Hematopoietic multipotent progenitor cell treated with erythropoietin and hydrocortisone succinate and interleukin-3 and kit ligand, for 17 days (in vitro differentiated cells): ENCODE data around the gene SAA1.
"Not testable (repeated sequence)": the region's sequence is repeated elsewhere in the genome, so short reads cannot be mapped to it uniquely, and the experiment has no call there.

ENCODE experiments used
- DNase-seq: peaks from one replicate; pipeline ENCODE4 v3.0.0-alpha.2; 2015; ENCODE audit warnings: low spot score

The SAA1 gene

GRCh38 chr11:18259259-18259658 is 6.8 kb upstream of the SAA1 start:
- no peak for DNase-seq

DNA sequence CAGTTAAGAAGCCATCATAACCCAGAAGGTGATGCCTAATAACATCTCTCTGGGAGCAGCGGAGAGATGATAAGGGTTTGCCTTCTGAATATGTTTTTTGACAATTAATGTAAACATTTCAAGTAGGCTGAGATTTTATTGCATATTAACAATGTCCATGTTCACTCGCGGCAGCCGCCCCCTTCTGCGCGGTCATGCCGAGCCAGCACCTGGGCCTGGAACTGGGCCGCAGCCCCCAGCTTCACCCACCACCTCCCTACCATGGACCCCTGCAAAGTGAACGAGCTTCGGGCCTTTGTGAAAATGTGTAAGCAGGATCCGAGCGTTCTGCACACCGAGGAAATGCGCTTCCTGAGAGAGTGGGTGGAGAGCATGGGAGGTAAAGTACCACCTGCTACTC is 4.3 kb upstream of the SAA1 start:
- DNase-seq = no peak

- not testable (repeated sequence) for DNase-seq
Measured at GRCh38 chr11:18262681-18263350, 3.2 kb upstream of the SAA1 start.

DNA sequence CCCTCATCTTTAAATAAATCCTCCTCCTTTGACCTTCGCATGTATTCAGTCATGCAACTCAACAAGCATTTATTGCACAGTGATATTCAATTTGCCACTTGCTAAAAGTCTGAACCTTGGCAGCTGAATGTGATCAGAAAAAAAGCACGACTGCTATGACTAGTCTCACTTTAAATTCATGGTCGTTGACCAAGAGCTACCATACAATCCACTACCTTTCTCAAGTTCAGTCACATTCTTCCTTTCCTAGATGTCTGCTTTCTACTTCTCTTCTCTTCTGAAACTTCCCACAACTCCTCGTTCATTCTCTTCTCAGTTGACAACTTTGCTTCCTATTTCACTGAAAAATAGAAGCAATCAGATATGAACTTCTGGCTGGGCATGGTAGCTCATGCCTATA is 2.0 kb upstream of the SAA1 start:
- DNase-seq = no peak

DNA sequence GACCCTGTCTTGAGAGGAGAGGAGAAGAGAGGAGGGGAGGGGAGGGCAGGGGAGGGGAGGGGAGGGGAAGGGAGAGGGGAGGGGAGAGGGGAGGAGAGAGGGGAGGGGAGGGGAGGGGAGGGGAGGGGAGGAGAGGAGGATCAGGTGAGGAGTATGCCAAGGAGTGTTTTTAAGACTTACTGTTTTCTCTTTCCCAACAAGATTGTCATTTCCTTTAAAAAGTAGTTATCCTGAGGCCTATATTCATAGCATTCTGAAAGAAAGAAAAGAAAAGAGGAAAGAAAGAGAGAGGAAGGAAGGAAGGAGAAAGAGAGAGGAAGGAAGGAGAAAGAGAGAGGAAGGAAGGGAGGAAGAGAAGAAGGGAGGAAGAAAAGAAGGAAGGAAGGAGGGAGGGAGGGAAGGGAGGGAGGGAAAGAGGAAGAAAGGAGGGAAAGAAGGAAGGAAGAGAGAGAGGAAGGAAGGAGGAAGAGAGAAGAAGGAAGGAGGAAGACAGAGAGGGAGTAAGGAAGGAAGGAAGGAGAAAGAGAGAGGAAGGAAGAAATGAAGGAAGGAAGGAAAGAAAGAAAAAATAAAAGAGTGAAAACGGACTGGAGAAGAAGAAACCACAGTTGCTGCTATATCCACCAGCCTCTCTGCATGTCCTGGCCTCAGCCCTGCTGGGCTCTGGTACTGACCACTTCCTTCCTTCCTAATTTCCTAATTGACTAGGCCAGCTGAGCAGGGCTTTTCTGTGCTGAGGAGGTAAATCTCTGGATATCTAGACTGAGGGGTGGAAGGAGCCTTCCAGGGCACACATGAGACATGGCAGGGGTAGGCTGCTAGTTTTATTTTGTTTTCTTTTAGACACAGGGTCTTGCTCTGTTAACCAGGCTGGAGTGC is 1.1 kb upstream of the SAA1 start:
- DNase-seq = no peak

- not testable (repeated sequence) for DNase-seq
Measured at GRCh38 chr11:18267335-18268133, 1.5 kb downstream of the SAA1 start.

DNA sequence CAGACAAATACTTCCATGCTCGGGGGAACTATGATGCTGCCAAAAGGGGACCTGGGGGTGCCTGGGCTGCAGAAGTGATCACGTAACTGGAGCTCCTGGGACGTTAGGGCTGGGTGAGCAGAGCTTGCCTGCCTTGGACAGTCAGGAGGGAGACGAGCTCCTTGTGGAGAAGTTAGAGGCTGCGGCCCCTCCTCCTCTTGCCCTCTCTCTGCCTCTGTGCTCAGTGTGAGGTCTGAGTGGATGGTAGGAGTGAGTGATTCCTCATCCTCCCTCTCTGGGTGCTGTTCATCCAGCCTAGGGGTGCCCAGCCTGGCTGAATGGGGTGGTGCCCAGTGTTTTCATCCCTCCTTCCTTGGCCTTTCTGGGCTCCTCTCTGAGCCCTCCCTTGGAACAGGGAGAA is 3.2 kb downstream of the SAA1 start:
- DNase-seq = not testable (repeated sequence)

DNA sequence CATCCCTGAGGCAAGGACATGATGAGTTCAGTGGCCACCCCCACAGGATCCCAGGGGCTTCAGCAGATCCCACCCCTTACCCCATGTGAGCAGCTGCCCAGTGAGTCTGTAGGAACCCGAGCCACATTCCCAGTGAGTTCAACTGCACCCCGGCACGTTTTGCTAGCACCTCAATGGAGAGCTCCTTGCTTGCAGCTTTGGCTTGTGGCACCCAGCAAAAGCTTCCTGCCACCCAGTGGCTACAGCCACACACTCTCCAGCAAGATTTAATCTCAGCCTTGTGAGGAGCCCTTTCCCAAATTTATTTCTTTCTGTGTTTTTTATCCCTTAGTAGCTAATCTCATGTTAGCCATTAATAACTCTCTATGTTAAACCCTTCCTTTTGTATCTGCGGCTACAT is 4.0 kb downstream of the SAA1 start:
- no peak for DNase-seq

- no peak for DNase-seq
Measured at GRCh38 chr11:18271206-18271605, 5.1 kb downstream of the SAA1 start.

DNA sequence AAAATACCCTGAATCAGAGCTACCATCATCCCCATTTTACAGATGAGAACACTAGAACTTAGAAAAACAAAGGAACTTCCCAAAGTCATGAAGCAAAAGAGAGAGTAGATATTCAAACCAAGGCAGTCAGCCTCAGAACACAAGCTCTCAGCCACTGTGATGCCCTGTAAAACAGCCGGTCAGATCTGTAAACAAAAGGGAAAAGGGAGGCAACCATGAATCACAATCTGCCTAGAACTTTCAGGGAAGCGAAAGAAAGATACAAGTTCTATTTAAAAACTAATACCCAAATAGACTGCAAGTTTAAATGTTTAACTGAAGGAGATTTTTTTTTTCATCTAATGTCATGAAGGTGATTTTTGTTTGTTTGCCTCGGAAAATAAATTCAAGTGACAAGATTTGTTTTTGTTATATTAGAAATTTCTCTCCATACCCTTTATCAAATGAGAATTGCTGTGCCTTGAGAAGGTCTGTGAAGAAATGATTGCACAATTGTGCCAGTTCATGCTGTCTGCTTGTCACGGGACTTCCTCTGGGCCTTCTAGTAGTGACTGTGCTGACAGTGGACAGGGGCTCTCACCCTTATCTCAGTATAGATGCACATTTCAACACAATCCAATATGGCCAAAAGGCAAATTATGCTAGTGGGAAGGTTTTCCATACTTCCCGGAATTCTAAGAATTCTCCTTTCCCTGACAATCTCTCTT is 11.7 kb downstream of the SAA1 start:
- DNase-seq = no peak

DNA sequence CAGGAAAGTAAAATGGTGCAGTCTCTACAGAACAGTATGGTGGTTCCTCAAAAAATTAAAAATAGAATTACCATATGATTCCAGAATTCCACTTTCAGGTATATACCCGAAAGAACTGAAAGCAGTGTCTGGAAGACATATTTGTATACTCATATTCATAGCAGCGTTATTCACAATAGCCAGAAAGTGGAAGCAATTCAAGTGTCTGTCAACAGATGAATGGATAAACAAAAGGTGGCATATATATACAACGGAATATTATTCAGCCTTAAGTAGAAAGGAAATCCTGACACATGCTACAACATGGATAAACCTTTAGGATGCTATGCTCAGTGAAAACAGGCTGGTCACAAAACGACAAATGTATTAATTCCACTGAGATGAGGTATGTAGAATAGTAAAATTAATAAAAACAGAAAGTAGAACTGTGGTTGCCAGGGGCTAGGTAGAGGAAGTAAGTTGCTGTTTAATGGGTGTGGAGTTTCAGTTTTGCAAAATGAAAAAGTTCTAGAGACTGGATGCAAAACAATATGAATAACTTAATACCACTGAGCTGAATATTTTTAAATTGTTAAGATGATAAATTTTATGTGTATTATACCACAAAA is 14.5 kb downstream of the SAA1 start:
- no peak for DNase-seq

DNA sequence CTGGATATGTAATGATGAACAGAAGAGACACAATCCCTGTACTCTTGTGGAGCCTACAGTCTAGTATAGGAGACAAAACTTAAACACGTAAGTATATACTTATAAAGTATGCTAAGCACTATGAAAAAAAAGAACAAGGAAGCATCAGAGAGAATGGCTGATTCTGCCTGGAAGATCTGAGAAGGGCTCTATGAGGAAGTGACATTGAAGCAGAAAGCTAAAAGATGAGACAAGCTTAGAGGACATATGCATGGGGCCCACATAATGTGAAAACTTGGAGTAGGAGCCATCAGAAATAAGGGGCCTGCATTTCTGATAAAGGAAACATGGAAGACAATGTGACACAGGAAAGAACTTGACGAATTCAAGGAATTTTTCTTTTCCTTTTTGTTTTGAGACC is 16.6 kb downstream of the SAA1 start:
- no peak for DNase-seq

- DNase-seq = no peak
Measured at GRCh38 chr11:18285841-18286240, 19.8 kb downstream of the SAA1 start.

GRCh38 chr11:18288911-18289310 is 22.8 kb downstream of the SAA1 start:
- DNase-seq = no peak

DNA sequence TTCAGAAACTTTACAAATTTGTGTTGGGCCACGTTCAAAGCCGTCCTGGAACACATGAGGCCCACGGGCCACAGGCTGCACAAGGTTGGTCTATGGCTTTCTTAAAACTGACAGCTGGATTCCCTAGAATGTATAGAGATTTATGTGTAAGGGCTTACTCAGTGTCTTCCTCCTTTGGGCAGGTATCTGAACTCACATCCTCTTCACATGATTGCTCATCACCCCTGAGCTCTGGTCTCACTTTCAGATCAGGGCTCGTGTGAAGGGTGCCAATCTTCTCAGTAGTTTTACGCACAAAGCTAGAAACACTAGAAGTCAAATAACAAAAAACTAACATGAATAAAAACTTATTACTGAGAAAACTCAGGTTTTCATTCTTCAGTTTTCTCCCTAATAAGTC is 28.8 kb downstream of the SAA1 start:
- DNase-seq = no peak

DNA sequence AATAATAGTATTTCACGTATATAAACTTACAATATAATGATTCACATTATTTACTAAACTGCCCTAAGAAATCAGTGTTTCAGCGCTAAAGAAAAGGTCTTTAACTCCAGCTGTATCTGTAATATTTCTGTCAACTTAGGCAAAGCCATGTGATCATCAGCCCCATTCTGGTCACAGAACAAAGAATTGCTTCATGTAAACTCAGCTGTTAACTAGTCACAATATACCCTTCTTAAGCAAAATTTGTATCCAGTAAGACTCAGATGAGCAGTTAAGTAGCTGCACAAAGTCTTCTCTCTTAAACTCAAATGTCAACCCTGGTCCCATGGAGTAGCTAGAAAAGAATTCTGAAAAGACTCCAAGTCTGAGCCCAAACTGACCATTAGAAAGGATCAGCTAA is 29.3 kb downstream of the SAA1 start:
- no peak for DNase-seq

DNA sequence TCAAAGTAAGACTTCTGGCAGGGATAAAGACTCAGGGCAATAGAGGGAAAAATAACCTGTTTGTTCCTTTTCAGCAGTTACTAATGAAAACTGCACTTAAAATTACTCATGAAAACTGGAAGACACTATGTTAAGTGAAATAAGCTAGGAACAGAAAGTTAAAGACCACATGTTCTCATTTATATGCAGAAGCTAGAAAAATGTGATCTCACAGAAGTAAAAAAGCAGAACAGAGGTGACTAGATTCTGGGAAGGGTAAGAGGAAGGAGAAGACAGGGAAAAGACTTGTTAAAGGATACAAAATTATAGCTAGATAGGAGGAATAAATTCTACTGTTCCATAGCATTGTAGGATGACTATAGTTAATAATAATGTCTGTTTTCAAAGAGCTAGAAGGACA is 33.7 kb downstream of the SAA1 start:
- DNase-seq = no peak

DNA sequence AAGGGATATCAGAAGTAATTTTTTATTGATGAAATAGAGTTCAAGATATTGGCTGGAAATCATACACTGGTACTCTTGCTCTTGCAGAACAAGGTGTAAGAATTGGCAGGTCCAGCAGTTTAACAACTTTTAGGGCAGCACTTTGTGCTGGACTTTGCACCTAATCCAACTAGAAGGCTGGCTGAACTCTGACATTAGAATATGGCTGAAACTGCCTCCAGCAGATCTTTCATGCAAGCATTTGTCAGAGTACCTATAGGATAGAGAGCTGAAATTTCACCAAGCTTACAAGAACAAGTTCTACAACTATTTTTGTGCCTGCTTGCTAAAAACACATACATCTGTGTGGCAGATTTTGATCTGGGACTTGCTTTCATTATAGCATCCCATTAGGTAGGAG is 38.7 kb downstream of the SAA1 start:
- DNase-seq = no peak

DNA sequence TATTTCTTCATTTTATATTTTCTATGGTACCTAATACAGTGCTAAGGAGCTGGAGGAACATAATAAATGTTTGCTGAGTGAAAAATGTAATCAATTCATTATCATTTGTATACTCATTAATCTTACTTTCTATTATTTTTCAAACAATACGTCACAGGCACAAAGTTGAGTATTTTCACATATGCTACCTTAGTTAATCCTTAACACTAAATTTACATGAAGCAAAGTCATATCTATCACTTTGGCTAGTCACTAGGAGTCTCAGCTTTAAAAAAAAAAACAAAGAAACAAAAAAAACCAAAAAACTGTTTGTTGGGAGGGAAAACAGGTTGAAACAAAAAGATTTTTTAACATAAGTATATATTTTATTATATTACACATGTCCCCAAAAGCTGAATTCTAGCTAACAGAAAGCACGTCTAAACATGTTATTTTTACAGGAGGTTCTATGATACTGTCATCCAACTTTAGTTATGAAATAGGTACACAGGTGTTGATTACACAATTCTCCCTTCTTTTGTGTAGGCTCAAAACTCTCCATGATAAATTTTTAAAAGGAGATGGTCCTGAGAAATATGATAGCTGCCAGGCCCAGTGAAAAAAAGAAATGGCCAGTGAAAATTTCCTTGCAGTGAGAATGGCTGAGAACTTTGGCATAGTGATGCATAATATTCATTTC is 41.5 kb downstream of the SAA1 start:
- no peak for DNase-seq

DNA sequence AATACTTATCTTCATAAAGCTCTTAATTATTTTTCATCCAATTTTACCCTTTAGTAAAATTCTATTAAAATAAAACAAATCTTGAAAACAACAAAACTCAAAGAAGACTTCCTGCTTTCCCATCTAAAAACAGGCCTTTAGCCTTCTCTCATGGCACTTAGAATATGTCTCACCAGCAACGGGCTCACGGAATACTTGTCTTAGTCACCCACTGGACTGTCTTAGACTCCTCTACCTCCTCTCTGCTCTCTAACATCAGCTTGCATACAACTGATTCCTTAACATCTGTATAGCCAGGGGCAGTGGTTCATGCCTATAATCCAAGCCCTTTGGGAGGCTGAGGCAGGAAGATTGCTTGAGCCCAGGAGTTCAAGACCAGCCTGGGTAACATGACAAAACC is 42.2 kb downstream of the SAA1 start:
- DNase-seq = no peak

DNA sequence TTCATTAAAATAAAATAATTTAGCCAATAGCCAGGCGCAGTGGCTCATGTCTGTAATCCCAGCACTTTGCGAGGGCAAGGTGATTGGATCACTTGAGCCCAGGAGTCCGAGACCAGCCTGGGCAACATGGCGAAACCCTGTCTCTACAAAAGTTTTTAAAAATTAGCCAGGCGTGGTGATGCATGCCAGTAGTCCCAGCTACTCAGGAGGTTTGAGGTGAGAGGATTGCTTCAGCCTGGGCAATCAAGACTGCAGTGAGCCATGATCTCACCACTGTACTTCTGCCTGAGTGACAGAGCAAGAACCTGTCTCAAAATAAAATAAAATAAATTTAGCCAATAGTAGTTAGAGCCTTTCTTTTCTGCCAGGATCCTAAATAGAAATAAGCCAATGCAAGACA is 43.6 kb downstream of the SAA1 start:
- DNase-seq = no peak
